Activated naive CD8-positive, alpha-beta T cell treated with anti-CD3 and anti-CD28 coated beads, Interleukin-2, amount 50 U/mL, for 24 hours (primary cell): Measurements from ENCODE around the gene DNAJB9.

Experiments used
- ATAC-seq: fragments of 150-1000 bp; cut with Tn5 transposase; one replicate; pipeline ENCODE4 v1.10.0; 2021
- DNase-seq: peaks from one replicate; pipeline ENCODE4 v3.0.0; 2021
- H3K27ac Mint-ChIP-seq: one replicate; pipeline ENCODE4 v1.8.0; 2021; ENCODE audit warnings: mild to moderate bottlenecking, mixed read lengths
- H3K27me3 Mint-ChIP-seq: one replicate; pipeline ENCODE4 v1.8.0; 2021; ENCODE audit warnings: mixed read lengths
- H3K36me3 Mint-ChIP-seq: one replicate; pipeline ENCODE4 v1.8.0; 2021; ENCODE audit warnings: low read depth, mixed read lengths
- H3K4me1 Mint-ChIP-seq: one replicate; pipeline ENCODE4 v1.8.0; 2021; ENCODE audit warnings: mixed read lengths
- H3K4me3 Mint-ChIP-seq: one replicate; pipeline ENCODE4 v1.8.0; 2021; ENCODE audit warnings: mild to moderate bottlenecking, moderate library complexity, mixed read lengths
- H3K9me3 Mint-ChIP-seq: one replicate; pipeline ENCODE4 v1.8.0; 2021; ENCODE audit warnings: mixed read lengths

DNAJB9 gene

DNA sequence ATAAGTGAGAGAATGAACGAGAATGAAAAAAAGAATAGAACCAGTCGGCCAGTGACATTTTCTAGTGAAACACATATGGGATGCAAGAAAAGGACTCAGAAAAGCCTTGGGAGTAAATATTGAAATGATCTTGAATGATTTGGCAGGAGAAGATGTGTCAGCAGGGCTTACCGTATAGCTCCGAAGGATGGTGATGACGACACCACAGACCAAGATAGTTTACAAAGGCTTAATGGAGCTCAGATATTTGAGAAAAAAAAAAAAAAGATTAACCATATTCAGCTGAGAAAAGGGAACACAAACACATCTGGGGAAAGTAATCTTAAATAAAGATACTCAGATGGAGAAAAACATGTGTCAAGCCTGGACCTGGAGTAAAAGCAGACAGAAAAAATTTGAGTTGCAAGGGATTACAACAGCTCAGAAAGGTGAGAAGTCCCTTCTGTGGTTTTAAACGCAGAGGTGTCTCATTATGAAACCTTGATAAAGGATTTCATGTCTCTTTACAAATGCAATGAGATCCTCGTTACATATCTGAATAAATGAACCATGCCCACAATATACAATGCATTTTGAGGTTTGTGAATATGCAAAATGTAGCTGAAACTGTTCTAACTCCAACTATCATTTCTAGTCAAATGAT lies 36.0 kb downstream of the DNAJB9 start:
- Mint-ChIP-seq H3K4me1 (peaks cover 6% of the 10 kb centered on the region), H3K27ac (no peak overlapping the region), H3K4me3 (no peak overlapping the region), H3K27me3 (peaks cover 4% of the 10 kb centered on the region), H3K9me3 (no peaks in the 10 kb centered on the region), H3K36me3 (no peaks in the 10 kb centered on the region)
- no peak for DNase-seq
- ATAC-seq = peak; percentile 46

DNA sequence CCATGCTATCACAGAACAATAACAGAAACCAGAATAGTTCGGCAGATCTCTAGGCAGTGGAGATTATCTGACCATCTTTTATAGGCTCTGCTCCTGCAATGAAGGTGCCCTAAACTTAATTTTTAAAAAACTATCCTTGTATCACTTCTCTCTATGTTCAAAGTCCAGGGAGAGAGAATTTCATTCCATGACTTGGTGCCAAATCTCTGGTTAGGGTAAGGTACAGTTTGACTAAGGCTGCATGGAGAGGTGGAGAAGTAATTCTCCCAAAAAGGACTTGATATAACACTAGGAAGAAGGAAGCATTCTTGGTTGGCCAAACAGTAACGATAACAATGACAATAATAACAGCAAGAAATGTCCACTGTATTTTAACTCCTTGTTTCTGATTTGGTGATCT lies 40.0 kb downstream of the DNAJB9 start:
- no peak for ATAC-seq
- Mint-ChIP-seq H3K4me3 (no peak overlapping the region), H3K36me3 (no peaks in the 10 kb centered on the region), H3K27ac (no peak overlapping the region), H3K4me1 (peaks cover 6% of the 10 kb centered on the region), H3K27me3 (no peaks in the 10 kb centered on the region), H3K9me3 (no peaks in the 10 kb centered on the region)
- no peak for DNase-seq

DNA sequence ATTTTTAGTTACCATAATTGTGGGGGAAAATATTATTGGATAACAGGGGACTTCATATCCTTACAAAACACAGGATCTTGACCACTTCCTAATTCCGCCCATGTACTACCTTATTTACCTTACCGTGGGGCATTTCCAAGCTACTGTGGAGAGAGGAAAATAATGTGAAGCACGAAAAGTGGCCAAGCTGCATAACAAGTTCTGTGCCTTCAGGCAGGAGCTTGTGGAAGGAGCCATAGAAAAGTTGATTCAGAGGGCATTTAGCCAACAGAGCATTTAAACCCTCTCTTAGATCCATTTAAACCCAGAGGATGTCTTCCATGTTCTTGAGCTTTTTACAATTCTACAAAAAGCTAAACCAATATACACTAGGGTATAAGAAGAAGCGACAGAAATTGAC lies 41.6 kb downstream of the DNAJB9 start:
- Mint-ChIP-seq H3K9me3 (no peaks in the 10 kb centered on the region), H3K36me3 (no peaks in the 10 kb centered on the region), H3K27ac (no peak overlapping the region), H3K4me3 (no peak overlapping the region), H3K4me1 (no peaks in the 10 kb centered on the region), H3K27me3 (no peaks in the 10 kb centered on the region)
- no peak for DNase-seq
- ATAC-seq = no peak

DNA sequence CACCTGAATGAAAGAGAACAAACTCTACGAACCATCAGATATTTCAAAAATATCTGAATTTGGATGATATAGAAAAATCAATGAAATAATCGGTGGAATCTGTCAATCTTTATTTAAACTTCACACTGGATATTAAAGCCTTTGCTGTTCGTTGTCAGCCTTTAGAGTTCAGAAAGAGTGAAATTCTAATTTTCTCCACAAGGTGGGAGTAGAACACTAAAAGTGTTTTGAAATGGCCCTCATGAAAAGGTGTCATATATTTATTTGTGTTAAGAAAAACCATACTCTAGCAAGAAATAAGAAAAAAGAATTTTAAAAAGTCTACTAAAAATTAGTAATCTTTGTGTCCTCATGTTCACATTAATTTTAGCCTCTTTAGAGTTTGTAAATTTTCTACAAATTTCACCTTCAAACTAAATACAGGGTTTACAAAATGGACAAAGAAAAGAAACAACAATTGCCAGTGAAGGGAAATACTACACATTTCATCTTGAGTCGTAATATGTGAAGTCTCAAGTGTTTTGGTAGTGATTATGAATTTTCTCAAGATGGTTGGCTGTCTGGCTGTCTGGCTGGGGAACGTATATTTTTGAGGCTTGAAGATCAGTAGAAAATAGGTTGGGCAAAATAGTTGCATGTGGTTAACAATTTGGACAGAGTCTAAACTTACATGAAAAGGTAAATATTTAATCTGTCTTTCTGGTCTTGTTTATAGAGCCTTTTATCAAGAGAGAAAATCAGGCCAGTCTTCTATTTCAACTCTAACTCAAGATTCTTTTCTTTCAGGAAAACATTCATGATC lies 43.7 kb downstream of the DNAJB9 start:
- Mint-ChIP-seq H3K4me1 (no peaks in the 10 kb centered on the region), H3K27me3 (no peaks in the 10 kb centered on the region), H3K36me3 (no peaks in the 10 kb centered on the region), H3K27ac (no peak overlapping the region), H3K4me3 (no peak overlapping the region), H3K9me3 (no peaks in the 10 kb centered on the region)
- DNase-seq (no peak), ATAC-seq (peak; percentile 40)

DNA sequence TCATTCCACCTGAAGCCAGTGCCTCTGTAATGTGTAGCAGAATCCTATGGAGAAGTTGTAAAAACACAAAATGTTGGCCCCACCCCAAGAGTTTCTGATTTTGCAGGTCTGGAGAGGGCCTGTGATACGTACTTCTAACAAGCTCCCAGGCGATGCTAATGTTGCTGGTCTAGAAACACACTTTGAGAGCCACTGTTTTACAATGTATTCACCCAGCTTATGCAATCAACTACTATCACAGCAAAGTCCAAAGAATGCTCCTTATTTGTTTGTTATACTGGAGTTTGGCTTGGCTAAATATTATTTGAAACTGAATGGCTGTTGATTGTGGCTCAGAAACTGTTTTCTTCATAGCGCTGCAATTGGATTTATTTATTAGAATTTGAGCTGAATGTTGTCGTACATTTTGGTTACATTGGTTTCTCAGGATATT lies 44.3 kb downstream of the DNAJB9 start:
- no peaks in the 10 kb centered on the region for H3K36me3 Mint-ChIP-seq
- no peak overlapping the region for H3K27ac Mint-ChIP-seq
- H3K27me3 Mint-ChIP-seq = no peaks in the 10 kb centered on the region
- no peaks in the 10 kb centered on the region for H3K9me3 Mint-ChIP-seq
- H3K4me1 Mint-ChIP-seq = no peaks in the 10 kb centered on the region
- ATAC-seq = no peak
- no peak for DNase-seq
- no peak overlapping the region for H3K4me3 Mint-ChIP-seq

DNA sequence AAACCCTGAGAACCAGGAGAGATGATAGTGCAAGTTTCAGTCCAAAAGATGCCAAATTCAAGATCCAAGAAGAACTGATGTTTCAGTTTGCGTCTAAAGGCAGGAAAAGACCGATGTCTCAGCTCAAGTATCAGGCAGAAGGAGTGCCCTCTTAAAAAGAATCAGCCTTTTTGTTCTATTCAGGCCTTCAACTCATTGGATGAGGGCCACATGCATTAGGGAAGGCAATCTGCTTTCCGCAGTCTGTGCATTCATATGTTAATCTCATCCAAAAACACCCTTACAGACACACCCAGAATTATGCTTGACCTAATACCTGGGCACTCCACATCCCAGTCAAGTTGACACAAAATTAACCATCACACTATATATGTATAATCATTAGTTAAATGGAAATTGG lies 45.2 kb downstream of the DNAJB9 start:
- no peaks in the 10 kb centered on the region for H3K4me1 Mint-ChIP-seq
- no peaks in the 10 kb centered on the region for H3K27me3 Mint-ChIP-seq
- no peak overlapping the region for H3K4me3 Mint-ChIP-seq
- H3K27ac Mint-ChIP-seq = no peak overlapping the region
- no peaks in the 10 kb centered on the region for H3K9me3 Mint-ChIP-seq
- ATAC-seq (no peak), DNase-seq (no peak)
- no peaks in the 10 kb centered on the region for H3K36me3 Mint-ChIP-seq

DNA sequence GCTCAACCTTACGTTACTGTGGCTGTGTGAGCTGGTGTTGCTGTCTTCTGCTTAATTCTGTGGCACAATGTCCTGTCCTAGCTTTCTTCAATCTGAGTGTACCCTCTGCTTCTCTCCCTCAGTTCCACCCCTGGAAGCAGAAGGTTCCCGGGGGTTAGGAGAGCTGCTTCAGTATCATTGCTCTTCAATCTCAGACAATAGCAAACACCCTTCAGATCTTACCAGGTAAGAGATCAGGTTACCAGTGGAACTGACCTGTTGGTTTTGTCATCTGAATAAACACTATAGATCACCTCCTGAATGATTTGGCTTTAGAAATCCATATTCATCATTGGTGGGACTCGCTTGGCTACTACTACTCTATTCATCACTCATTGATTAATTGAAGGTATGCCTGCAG lies 48.4 kb downstream of the DNAJB9 start:
- H3K27ac Mint-ChIP-seq = no peak overlapping the region
- no peaks in the 10 kb centered on the region for H3K27me3 Mint-ChIP-seq
- ATAC-seq = no peak
- DNase-seq = no peak
- no peaks in the 10 kb centered on the region for H3K9me3 Mint-ChIP-seq
- no peaks in the 10 kb centered on the region for H3K36me3 Mint-ChIP-seq
- no peak overlapping the region for H3K4me3 Mint-ChIP-seq
- no peaks in the 10 kb centered on the region for H3K4me1 Mint-ChIP-seq

DNA sequence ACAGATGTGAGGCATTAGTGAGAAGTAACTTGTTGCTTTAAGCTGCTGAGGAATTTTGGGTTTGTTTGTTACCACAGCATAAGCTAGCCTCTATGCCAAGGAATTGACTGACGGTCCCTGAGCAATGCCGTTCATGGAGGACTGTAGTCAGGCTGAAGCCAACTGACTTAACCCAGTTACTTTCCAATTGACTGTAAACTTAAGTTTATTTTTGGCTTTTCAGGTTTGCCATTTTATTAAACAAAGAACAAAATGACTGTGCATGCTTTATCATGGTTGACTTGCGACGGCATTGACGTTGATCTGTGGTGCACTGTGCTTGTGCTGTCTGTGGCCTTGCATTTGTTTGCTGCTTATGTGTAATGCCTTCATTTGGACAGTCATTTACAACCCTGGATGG lies 53.5 kb downstream of the DNAJB9 start:
- Mint-ChIP-seq H3K27me3 (peaks cover 13% of the 10 kb centered on the region), H3K4me3 (no peak overlapping the region), H3K9me3 (no peaks in the 10 kb centered on the region), H3K36me3 (no peaks in the 10 kb centered on the region), H3K4me1 (no peaks in the 10 kb centered on the region), H3K27ac (no peak overlapping the region)
- no peak for DNase-seq
- no peak for ATAC-seq
